Esophagus muscularis mucosa (tissue), 3 donors: ENCODE results near the gene SLC25A6.

ENCODE experiments used
- CTCF ChIP-seq, 3 experiments: fragments of 200-600 bp in 2 of 3; fragments of 450-650 bp in 1 of 3; sonication (generic) in 2 of 3; IDR thresholded peaks; one replicate each; pipeline ENCODE4 v1.5.1; 2017 to 2019; ENCODE audit warnings: antibody characterized with exemption in 3 of 3, mild to moderate bottlenecking in 2 of 3, moderate library complexity in 1 of 3
- POLR2A ChIP-seq: fragments of 450-650 bp; IDR thresholded peaks from one replicate; pipeline ENCODE4 v1.6.1; 2017; ENCODE audit warnings: antibody characterized with exemption, moderate library complexity, mild to moderate bottlenecking, low read depth

GRCh38 chrX:1398431-1399340, 6.8 kb upstream of the SLC25A6 start:
- TF ChIP-seq CTCF (IDR thresholded peaks at IDR 0.05), result no peak
- no peak for TF ChIP-seq POLR2A
